Uterus (tissue), 2 donors: Measurements from ENCODE around the gene MS4A4E.

Source experiments
- CTCF ChIP-seq, 4 experiments: fragments of 200-600 bp in 2 of 4; fragments of 450-650 bp in 2 of 4; sonication (generic) in 2 of 4; IDR thresholded peaks; one replicate each; pipeline ENCODE4 v1.5.1; 2016 to 2019; ENCODE audit warnings: antibody characterized with exemption in 4 of 4, mild to moderate bottlenecking in 2 of 4, moderate library complexity in 1 of 4
- POLR2A ChIP-seq, 2 donors: fragments of 450-650 bp; IDR thresholded peaks; one replicate each; pipeline ENCODE4 v1.6.1; 2016; ENCODE audit warnings: antibody characterized with exemption in 2 of 2, mild to moderate bottlenecking in 1 of 2, moderate library complexity in 1 of 2

- TF ChIP-seq CTCF (IDR thresholded peaks at IDR 0.05) (no peak), POLR2A (IDR thresholded peaks at IDR 0.05) (no peak)
These were observed 38.0 kb downstream of the MS4A4E start for GRCh38 chr11:60204922-60205321.
